Activated CD4-positive, alpha-beta memory T cell treated with anti-CD3 and anti-CD28 coated beads for 36 hours (primary cell): ENCODE measurements around the gene NAV2. TPM values are rescaled to one million over a fixed set of nuclear protein-coding genes. Genes with fewer than 3 reads are reported as not detected.

ENCODE experiments used
- CTCF ChIA-PET: fragments of 350-600 bp; sonication (Branson Sonifier 250); formaldehyde crosslinking; loops from one replicate; lab custom pipeline; 2021; ENCODE audit warnings: antibody characterized with exemption, inconsistent platforms; lab: Charles Lee
- POLR2A ChIA-PET: fragments of 350-600 bp; sonication (Branson Sonifier 250); formaldehyde crosslinking; loops from one replicate; lab custom pipeline; 2021; ENCODE audit warnings: antibody characterized with exemption; lab: Charles Lee
- DNase-seq: peaks from one replicate; pipeline ENCODE4 v3.0.0-alpha.2; 2020
- H3K27ac Mint-ChIP-seq: one replicate; pipeline ENCODE4 v1.8.0; 2021; ENCODE audit warnings: mixed read lengths
- H3K27me3 Mint-ChIP-seq: one replicate; pipeline ENCODE4 v1.8.0; 2021; ENCODE audit warnings: mixed read lengths
- H3K36me3 Mint-ChIP-seq: one replicate; pipeline ENCODE4 v1.8.0; 2021; ENCODE audit warnings: mixed read lengths
- H3K4me1 Mint-ChIP-seq: one replicate; pipeline ENCODE4 v1.8.0; 2021; ENCODE audit warnings: low read depth, mixed read lengths
- H3K4me3 Mint-ChIP-seq: one replicate; pipeline ENCODE4 v1.8.0; 2021; ENCODE audit warnings: mild to moderate bottlenecking, mixed read lengths
- H3K9me3 Mint-ChIP-seq: one replicate; pipeline ENCODE4 v1.8.0; 2021; ENCODE audit warnings: mixed read lengths
- intact Hi-C: fragments of 100-400 bp; cut with micrococcal nuclease; formaldehyde crosslinking; loops from one replicate; pipeline ENCODE4 v1.15.1; 2023
- total RNA-seq, 2 experiments: library from RNA; stranded (reverse); gene quantifications; one replicate each; pipeline ENCODE4 v1.2.3, GENCODE V29; 2021

Gene NAV2
- total RNA-seq, 2 experiments from 2014 or later: 0.75 to 0.86 TPM

GRCh38 chr11:20046416-20046815, 333.8 kb downstream of the NAV2 start:
- Mint-ChIP-seq H3K27me3 (no peaks in the 10 kb centered on the region), H3K9me3 (no peaks in the 10 kb centered on the region), H3K36me3 (no peaks in the 10 kb centered on the region), H3K4me1 (no peaks in the 10 kb centered on the region), H3K27ac (no peak overlapping the region), H3K4me3 (no peak overlapping the region)
- DNase-seq: no peak
- ChIA-PET CTCF (interaction anchor here (1.3 kb wide), 1 partner anchor 81 kb away, joined by 3 read pairs; no protein-coding TSS in a partner anchor), POLR2A (no interaction called here)
- intact Hi-C loops: no loop called here

GRCh38 chr11:20047006-20047768, 334.6 kb downstream of the NAV2 start:
- no peak overlapping the region for H3K27ac Mint-ChIP-seq
- CTCF ChIA-PET: interaction anchor here (1.3 kb wide), 1 partner anchor 80 kb away, joined by 3 read pairs; no protein-coding TSS in a partner anchor
- POLR2A ChIA-PET: no interaction called here

DNA sequence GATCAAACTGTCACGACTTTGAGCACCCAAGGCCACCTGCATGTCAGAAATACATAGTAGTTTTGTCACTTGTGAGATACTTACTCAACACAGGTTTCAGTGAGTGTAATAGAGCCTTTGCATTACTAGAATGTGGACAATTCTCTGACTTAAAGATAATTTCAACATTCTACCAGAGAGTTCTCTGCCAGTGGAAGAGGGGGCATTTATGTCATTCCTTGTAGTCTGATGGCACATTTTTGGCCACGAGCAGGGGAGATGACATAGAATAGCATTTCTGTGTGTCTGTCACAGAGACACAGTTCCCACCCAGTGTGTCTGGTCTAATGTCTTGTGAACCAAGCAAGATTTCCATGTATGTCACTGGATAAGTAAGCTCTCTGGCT, 335.1 kb downstream of the NAV2 start:
- no peaks in the 10 kb centered on the region for H3K9me3 Mint-ChIP-seq
- POLR2A ChIA-PET: no interaction called here
- intact Hi-C loops: no loop called here
- no peak overlapping the region for H3K4me3 Mint-ChIP-seq
- H3K4me1 Mint-ChIP-seq: no peaks in the 10 kb centered on the region
- DNase-seq: no peak
- H3K27ac Mint-ChIP-seq: no peak overlapping the region
- no peaks in the 10 kb centered on the region for H3K27me3 Mint-ChIP-seq
- H3K36me3 Mint-ChIP-seq: no peaks in the 10 kb centered on the region
- CTCF ChIA-PET: no interaction called here

More at GRCh38 chr11:20047006-20047768, 334.6 kb downstream of the NAV2 start:
- Mint-ChIP-seq H3K9me3 (no peaks in the 10 kb centered on the region), H3K4me3 (no peak overlapping the region), H3K4me1 (no peaks in the 10 kb centered on the region), H3K36me3 (no peaks in the 10 kb centered on the region), H3K27me3 (no peaks in the 10 kb centered on the region)
- no peak for DNase-seq
- intact Hi-C loops: no loop called here

DNA sequence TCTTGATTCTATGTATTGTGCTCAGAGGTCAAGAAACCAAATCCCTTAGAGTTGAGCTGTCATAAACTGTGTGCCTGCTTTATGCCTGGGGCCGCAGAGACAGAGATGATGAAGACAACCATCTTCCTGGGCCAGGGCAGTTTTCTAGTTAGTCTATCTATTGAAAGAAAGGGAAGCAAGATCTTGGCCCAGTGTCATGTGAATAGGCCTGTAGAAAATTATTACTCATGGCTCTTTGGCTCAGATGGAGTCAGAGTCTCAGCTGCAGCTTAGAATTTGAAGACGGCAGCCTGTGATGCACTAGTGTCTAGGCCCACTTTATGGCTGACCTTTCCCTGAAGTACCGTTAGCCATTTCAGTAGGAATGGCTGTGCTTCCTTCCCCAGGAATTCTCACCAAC, 335.6 kb downstream of the NAV2 start:
- Mint-ChIP-seq H3K27me3 (no peaks in the 10 kb centered on the region), H3K36me3 (no peaks in the 10 kb centered on the region), H3K4me1 (no peaks in the 10 kb centered on the region), H3K9me3 (no peaks in the 10 kb centered on the region), H3K4me3 (no peak overlapping the region), H3K27ac (no peak overlapping the region)
- POLR2A ChIA-PET: no interaction called here
- intact Hi-C loops: no loop called here
- DNase-seq: no peak
- CTCF ChIA-PET: no interaction called here

DNA sequence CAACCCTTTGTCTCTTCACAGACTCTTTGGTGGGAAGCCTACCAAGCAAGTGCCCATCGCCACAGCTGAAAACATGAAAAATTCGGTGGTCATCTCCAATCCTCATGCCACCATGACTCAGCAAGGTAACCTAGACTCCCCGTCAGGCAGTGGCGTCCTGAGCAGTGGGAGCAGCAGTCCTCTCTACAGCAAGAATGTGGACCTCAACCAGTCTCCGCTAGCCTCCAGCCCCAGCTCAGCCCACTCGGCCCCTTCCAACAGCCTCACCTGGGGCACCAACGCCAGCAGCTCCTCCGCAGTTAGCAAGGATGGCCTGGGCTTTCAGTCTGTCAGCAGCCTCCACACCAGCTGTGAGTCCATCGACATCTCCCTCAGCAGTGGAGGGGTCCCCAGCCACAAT, 336.1 kb downstream of the NAV2 start:
- Mint-ChIP-seq H3K4me3 (no peak overlapping the region), H3K36me3 (no peaks in the 10 kb centered on the region), H3K9me3 (no peaks in the 10 kb centered on the region), H3K27me3 (no peaks in the 10 kb centered on the region), H3K27ac (no peak overlapping the region), H3K4me1 (no peaks in the 10 kb centered on the region)
- ChIA-PET POLR2A (no interaction called here), CTCF (no interaction called here)
- no peak for DNase-seq
- intact Hi-C loops: no loop called here

DNA sequence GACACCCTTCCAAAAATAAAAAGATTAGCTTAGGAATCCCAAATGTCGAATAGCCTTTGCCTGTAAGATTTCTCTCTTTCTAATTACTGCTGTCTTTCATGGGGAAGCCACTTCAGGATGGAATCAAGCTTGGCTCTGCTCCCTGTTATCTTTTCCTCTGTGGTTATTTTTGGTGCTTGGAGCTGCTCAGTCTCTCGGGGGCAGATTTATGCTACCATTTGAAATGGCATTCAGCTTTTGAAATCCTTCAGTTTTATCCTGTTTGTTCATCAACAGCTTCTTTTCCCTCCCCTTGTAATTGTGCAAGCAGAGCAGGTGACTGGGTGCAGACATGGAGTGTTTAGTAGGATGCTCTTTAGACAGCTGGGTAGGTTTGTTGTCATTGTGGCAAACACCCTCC, 336.6 kb downstream of the NAV2 start:
- Mint-ChIP-seq H3K36me3 (no peaks in the 10 kb centered on the region), H3K9me3 (no peaks in the 10 kb centered on the region), H3K4me3 (no peak overlapping the region), H3K27ac (no peak overlapping the region), H3K27me3 (no peaks in the 10 kb centered on the region), H3K4me1 (no peaks in the 10 kb centered on the region)
- ChIA-PET CTCF (no interaction called here), POLR2A (no interaction called here)
- DNase-seq: no peak
- intact Hi-C loops: no loop called here

- intact Hi-C loops: no loop called here
- H3K9me3 Mint-ChIP-seq: no peaks in the 10 kb centered on the region
- no peaks in the 10 kb centered on the region for H3K4me1 Mint-ChIP-seq
- no peaks in the 10 kb centered on the region for H3K36me3 Mint-ChIP-seq
- no peak overlapping the region for H3K4me3 Mint-ChIP-seq
- no peaks in the 10 kb centered on the region for H3K27me3 Mint-ChIP-seq
- POLR2A ChIA-PET: no interaction called here
- no peak overlapping the region for H3K27ac Mint-ChIP-seq
- CTCF ChIA-PET: no interaction called here
- DNase-seq: no peak
Observed at GRCh38 chr11:20050048-20050447, 337.4 kb downstream of the NAV2 start.

DNA sequence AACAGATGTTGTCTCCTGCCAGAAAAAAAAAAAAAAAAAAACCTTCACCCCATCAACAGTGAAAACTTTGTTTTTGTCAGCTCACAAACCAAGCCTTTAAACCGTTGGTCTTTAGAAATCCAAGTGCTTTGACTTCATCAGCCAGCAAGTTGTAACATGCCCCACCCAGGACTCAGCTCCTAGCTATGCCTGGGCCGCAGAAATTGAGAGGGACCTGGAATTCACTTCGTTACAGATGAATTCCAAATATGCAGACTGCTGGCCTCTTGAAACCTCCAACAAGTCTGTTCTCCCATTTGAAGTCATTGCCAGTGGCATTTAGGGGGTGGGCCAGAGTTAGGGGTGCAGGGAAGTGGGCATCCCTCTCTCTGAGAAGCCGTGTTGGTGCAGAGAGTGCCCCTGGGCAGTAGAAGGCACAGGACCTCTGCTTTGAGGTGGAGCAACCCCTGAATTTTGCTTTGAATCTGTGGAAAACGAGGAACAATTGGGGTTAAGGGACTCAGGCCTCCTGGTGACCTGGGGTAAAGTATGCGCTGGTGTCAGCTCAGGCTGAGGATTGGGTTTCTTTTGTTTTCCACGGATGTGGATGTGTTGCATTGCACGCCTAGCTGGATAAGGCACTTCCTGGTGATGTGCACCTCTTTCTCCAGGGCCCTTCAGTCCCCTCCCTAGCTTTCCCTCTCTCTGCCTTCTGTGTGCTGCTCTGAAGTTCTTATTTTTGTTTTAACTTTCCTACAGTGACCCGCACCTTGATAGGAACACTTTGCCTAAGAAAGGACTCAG, 338.1 kb downstream of the NAV2 start:
- H3K27ac Mint-ChIP-seq: no peak overlapping the region
- ChIA-PET POLR2A (no interaction called here), CTCF (no interaction called here)
- H3K4me1 Mint-ChIP-seq: no peaks in the 10 kb centered on the region
- no peaks in the 10 kb centered on the region for H3K36me3 Mint-ChIP-seq
- no peaks in the 10 kb centered on the region for H3K27me3 Mint-ChIP-seq
- DNase-seq: no peak
- intact Hi-C loops: no loop called here
- H3K9me3 Mint-ChIP-seq: no peaks in the 10 kb centered on the region
- H3K4me3 Mint-ChIP-seq: no peak overlapping the region

DNA sequence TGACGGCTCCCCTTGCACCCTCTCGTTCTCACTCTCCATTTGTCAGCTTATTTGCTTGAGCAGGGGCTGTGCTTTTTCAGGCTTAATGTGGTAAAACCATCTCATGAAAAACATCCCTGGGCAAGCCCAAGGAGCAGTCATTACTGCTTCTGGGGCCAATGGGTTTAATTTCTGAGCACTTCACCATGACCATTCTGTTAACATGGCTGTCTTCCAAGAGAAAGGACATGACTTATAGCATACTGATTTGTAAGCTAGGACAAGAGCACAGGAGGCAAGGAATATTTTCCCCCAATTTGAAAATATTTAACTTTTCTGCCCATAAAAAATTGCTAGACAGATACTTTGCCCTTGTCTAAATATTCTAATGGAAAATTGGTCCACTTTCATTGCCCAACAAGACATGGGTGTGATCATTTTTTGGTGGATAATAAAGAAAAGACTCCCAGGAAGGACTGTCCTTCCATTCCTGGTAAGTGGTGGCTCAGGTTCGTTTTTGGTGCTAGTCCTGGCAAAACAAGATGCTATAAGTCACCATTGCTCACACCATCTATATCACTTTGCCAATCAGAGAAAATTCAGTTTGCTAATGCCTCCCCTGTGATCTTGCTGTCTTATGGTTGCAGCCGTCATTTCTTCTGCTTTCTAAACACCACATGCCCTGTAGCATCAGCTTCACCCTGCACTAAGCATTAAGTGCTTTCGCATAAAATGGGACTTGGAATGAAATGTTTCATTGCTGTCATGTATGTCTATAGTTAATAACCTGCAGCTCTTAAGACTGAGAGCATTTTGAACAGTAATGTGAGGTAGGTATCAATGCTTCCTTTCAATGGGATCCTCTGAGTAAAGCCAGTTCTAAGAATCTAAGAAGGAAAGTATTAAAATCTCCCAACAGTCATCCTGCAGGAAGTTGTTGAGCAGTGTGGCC, 339.1 kb downstream of the NAV2 start:
- Mint-ChIP-seq H3K4me1 (no peaks in the 10 kb centered on the region), H3K36me3 (no peaks in the 10 kb centered on the region), H3K4me3 (no peak overlapping the region), H3K27me3 (no peaks in the 10 kb centered on the region), H3K27ac (no peak overlapping the region), H3K9me3 (no peaks in the 10 kb centered on the region)
- intact Hi-C loops: no loop called here
- CTCF ChIA-PET: no interaction called here
- POLR2A ChIA-PET: no interaction called here
- no peak for DNase-seq

GRCh38 chr11:20053572-20053971, 340.9 kb downstream of the NAV2 start:
- CTCF ChIA-PET: no interaction called here
- Mint-ChIP-seq H3K27ac (no peak overlapping the region), H3K4me1 (no peaks in the 10 kb centered on the region), H3K9me3 (no peaks in the 10 kb centered on the region), H3K27me3 (no peaks in the 10 kb centered on the region), H3K4me3 (no peak overlapping the region), H3K36me3 (no peaks in the 10 kb centered on the region)
- POLR2A ChIA-PET: no interaction called here
- DNase-seq: no peak
- intact Hi-C loops: no loop called here

DNA sequence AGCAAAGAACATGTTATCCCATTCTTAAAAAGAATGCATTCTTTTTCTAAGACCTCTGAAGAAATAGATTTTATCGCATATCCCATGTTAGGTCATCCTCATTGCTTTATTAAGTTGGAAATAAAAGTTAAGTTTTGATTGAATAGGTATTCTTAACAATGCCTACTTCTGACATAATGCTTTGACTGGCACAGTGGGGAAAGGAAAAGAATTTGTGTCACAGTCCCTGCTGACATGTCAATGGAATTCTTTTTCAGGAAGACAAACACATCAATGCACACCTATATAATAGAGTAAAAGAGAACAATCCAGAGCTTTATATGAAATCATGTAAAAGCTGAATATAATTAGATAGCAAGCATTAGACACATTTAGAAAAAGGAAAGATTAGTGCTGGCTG, 341.9 kb downstream of the NAV2 start:
- Mint-ChIP-seq H3K36me3 (no peaks in the 10 kb centered on the region), H3K27me3 (no peaks in the 10 kb centered on the region), H3K4me1 (no peaks in the 10 kb centered on the region), H3K27ac (no peak overlapping the region), H3K9me3 (no peaks in the 10 kb centered on the region), H3K4me3 (no peak overlapping the region)
- DNase-seq: no peak
- ChIA-PET CTCF (no interaction called here), POLR2A (no interaction called here)
- intact Hi-C loops: no loop called here

- intact Hi-C loops: no loop called here
- POLR2A ChIA-PET: no interaction called here
Observed at GRCh38 chr11:20055312-20055711, 342.7 kb downstream of the NAV2 start.

More at GRCh38 chr11:20055312-20055711, 342.7 kb downstream of the NAV2 start:
- Mint-ChIP-seq H3K4me1 (no peaks in the 10 kb centered on the region), H3K27me3 (no peaks in the 10 kb centered on the region), H3K4me3 (no peak overlapping the region), H3K9me3 (no peaks in the 10 kb centered on the region), H3K27ac (no peak overlapping the region), H3K36me3 (no peaks in the 10 kb centered on the region)
- no peak for DNase-seq
- CTCF ChIA-PET: no interaction called here
